ENCODE results near the gene FIBCD1.

The FIBCD1 gene

GRCh38 chr9:130965680-130966079, 26.6 kb upstream of the FIBCD1 start:
- no peak overlapping the region for H3K4me3 ChIP-seq (ENCODE audit: low read length)
- no peak for DNase-seq (ENCODE audit: low read depth)
- no peak for TF ChIP-seq CTCF (conservative IDR thresholded peaks at IDR 0.05; ENCODE audit: low read length)

- no peak for DNase-seq (ENCODE audit: low read depth)
- H3K4me3 ChIP-seq (ENCODE audit: low read length): no peak overlapping the region
- no peak for TF ChIP-seq CTCF (conservative IDR thresholded peaks at IDR 0.05; ENCODE audit: low read length)
Observed at GRCh38 chr9:130963916-130964315, 24.9 kb upstream of the FIBCD1 start.

- DNase-seq (ENCODE audit: low read depth): no peak
- no peak for TF ChIP-seq CTCF (conservative IDR thresholded peaks at IDR 0.05; ENCODE audit: low read length)
- no peak overlapping the region for H3K4me3 ChIP-seq (ENCODE audit: low read length)
Observed at GRCh38 chr9:130963337-130963908, 24.4 kb upstream of the FIBCD1 start.

- DNase-seq (ENCODE audit: low read depth): peak; percentile 95
- no peak; the same call in 1 of the 2 replicates for TF ChIP-seq CTCF (conservative IDR thresholded peaks at IDR 0.05; ENCODE audit: low read length)
- no peak overlapping the region for H3K4me3 ChIP-seq (ENCODE audit: low read length)
Observed at GRCh38 chr9:130962418-130963316, 23.6 kb upstream of the FIBCD1 start.

GRCh38 chr9:130961511-130962300, 22.7 kb upstream of the FIBCD1 start:
- H3K4me3 ChIP-seq (ENCODE audit: low read length): no peak overlapping the region
- no peak for DNase-seq (ENCODE audit: low read depth)
- TF ChIP-seq CTCF (conservative IDR thresholded peaks at IDR 0.05; ENCODE audit: low read length): no peak

- DNase-seq (ENCODE audit: low read depth): no peak
- TF ChIP-seq CTCF (conservative IDR thresholded peaks at IDR 0.05; ENCODE audit: low read length): no peak
- H3K4me3 ChIP-seq (ENCODE audit: low read length): no peak overlapping the region
Observed at GRCh38 chr9:130960522-130961378, 21.7 kb upstream of the FIBCD1 start.
